DOHH2 (cell line): ENCODE data around the gene FRY.

ENCODE experiments used
- EZH2phosphoT487 ChIP-seq: fragments of 200-600 bp; sonication (generic); IDR thresholded peaks from 2 replicates; pipeline ENCODE4 v1.6.1; 2017; ENCODE audit warnings: borderline replicate concordance, mild to moderate bottlenecking, antibody characterized with exemption, low read length, moderate library complexity, mixed read lengths
- TF ChIP-seq, protein P1 (sequence below): fragments of 200-600 bp; sonication (generic); IDR thresholded peaks from one replicate; pipeline ENCODE4 v1.5.1; 2014; ENCODE audit warnings: antibody characterized with exemption, mild to moderate bottlenecking, low read depth, low read length; ENCODE audit not compliant: poor library complexity, severe bottlenecking

DNA sequence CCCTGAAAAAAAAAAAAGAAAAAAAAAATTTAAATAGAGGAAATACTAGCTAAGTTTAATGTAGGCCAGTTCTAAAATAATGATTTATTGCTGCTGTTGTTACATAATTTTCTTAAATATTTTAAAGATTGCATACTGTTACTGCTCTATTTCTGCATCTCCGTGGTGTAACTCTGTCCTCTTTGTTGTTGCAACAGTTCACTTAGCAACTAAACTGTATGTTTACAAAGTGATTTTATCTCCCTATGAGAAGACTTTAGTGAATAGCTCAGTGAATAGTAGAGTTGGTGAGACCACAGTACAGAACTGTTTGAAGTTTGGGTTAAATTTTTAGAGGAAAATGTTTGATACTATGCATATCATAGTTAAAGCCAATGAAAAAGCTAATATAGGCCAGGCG, 303.1 kb downstream of the FRY start:
- TF ChIP-seq, protein P1, sequence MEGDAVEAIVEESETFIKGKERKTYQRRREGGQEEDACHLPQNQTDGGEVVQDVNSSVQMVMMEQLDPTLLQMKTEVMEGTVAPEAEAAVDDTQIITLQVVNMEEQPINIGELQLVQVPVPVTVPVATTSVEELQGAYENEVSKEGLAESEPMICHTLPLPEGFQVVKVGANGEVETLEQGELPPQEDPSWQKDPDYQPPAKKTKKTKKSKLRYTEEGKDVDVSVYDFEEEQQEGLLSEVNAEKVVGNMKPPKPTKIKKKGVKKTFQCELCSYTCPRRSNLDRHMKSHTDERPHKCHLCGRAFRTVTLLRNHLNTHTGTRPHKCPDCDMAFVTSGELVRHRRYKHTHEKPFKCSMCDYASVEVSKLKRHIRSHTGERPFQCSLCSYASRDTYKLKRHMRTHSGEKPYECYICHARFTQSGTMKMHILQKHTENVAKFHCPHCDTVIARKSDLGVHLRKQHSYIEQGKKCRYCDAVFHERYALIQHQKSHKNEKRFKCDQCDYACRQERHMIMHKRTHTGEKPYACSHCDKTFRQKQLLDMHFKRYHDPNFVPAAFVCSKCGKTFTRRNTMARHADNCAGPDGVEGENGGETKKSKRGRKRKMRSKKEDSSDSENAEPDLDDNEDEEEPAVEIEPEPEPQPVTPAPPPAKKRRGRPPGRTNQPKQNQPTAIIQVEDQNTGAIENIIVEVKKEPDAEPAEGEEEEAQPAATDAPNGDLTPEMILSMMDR, result no peak
- no peak for TF ChIP-seq EZH2phosphoT487
